ENCODE data around the gene ZP3.
"Not testable (repeated sequence)": the region's sequence is repeated elsewhere in the genome, so short reads cannot be mapped to it uniquely, and the experiment has no call there.

Gene ZP3

GRCh38 chr7:76424413-76425111 is at the start of gene ZP3:
Gene ZP3, plus strand, starts transcription at chr7:76424950. Its CDS starts 15 bp downstream, at chr7:76424965.
- DNase-seq (ENCODE audit: low read depth, low spot score), result no peak

- DNase-seq (ENCODE audit: low read depth, low spot score), result no peak
These were observed 49.5 kb upstream of the ZP3 start for GRCh38 chr7:76375251-76375650.

GRCh38 chr7:76377186-76377918 is 47.4 kb upstream of the ZP3 start:
- DNase-seq (ENCODE audit: low read depth, low spot score), result no peak

- no peak for DNase-seq (ENCODE audit: low read depth, low spot score)
These were observed 44.2 kb upstream of the ZP3 start for GRCh38 chr7:76380623-76380966.

GRCh38 chr7:76381814-76382213 is 42.9 kb upstream of the ZP3 start:
- DNase-seq (ENCODE audit: low read depth, low spot score), result no peak

- DNase-seq (ENCODE audit: low read depth, low spot score), result peak; percentile 67
These were observed 41.4 kb upstream of the ZP3 start for GRCh38 chr7:76383089-76383944.

- DNase-seq (ENCODE audit: low read depth, low spot score), result no peak
These were observed 38.0 kb upstream of the ZP3 start for GRCh38 chr7:76386691-76387260.

GRCh38 chr7:76387789-76388188 is 37.0 kb upstream of the ZP3 start:
- not testable (repeated sequence) for DNase-seq (ENCODE audit: low read depth, low spot score)

GRCh38 chr7:76390092-76390491 is 34.7 kb upstream of the ZP3 start:
- DNase-seq (ENCODE audit: low read depth, low spot score), result no peak

- DNase-seq (ENCODE audit: low read depth, low spot score), result no peak
These were observed 32.1 kb upstream of the ZP3 start for GRCh38 chr7:76392531-76393115.

GRCh38 chr7:76393116-76394031 is 31.4 kb upstream of the ZP3 start:
- DNase-seq (ENCODE audit: low read depth, low spot score), result peak; percentile 91

GRCh38 chr7:76394957-76395356 is 29.8 kb upstream of the ZP3 start:
- no peak for DNase-seq (ENCODE audit: low read depth, low spot score)

GRCh38 chr7:76395605-76395964 is 29.2 kb upstream of the ZP3 start:
- not testable (repeated sequence) for DNase-seq (ENCODE audit: low read depth, low spot score)

GRCh38 chr7:76395965-76396726 is 28.6 kb upstream of the ZP3 start:
- peak; percentile 45 for DNase-seq (ENCODE audit: low read depth, low spot score)

- DNase-seq (ENCODE audit: low read depth, low spot score), result no peak
These were observed 27.9 kb upstream of the ZP3 start for GRCh38 chr7:76396864-76397263.

- DNase-seq (ENCODE audit: low read depth, low spot score), result peak; percentile 58
These were observed 27.2 kb upstream of the ZP3 start for GRCh38 chr7:76397409-76398183.

GRCh38 chr7:76400248-76400647 is 24.5 kb upstream of the ZP3 start:
- DNase-seq (ENCODE audit: low read depth, low spot score), result no peak

GRCh38 chr7:76403097-76403496 is 21.7 kb upstream of the ZP3 start:
- DNase-seq (ENCODE audit: low read depth, low spot score), result not testable (repeated sequence)
